ENCODE results near the gene IWS1. TPM values are rescaled to one million over a fixed set of nuclear protein-coding genes. Genes with fewer than 3 reads are reported as not detected.

The IWS1 gene
- total RNA-seq, 4 donors from 2014 or later = 8.5 to 47.4 (median 33.1) TPM

- H3K36me3 ChIP-seq = no peaks in the 10 kb centered on the region
- DNase-seq = no peak
- H3K4me3 ChIP-seq = no peak overlapping the region
- intact Hi-C loops (cut with DNase I; ENCODE audit: low total_unique reads) = loop anchor here (10.0 kb wide), 1 partner anchor 147 kb away; no protein-coding TSS in a partner anchor
- no peaks in the 10 kb centered on the region for H3K27me3 ChIP-seq
- no peaks in the 10 kb centered on the region for H3K9me3 ChIP-seq
- no peak overlapping the region for H3K27ac ChIP-seq
- H3K4me1 ChIP-seq = no peaks in the 10 kb centered on the region
- TF ChIP-seq POLR2A (IDR thresholded peaks at IDR 0.05) (no peak), CTCF (IDR thresholded peaks at IDR 0.05) (no peak)
These were observed 54.9 kb downstream of the IWS1 start for GRCh38 chr2:127471286-127471988.

- no peak overlapping the region for H3K27ac ChIP-seq
- no peak for DNase-seq
- H3K4me1 ChIP-seq = no peaks in the 10 kb centered on the region
- H3K9me3 ChIP-seq = no peaks in the 10 kb centered on the region
- TF ChIP-seq CTCF (IDR thresholded peaks at IDR 0.05) (no peak), POLR2A (IDR thresholded peaks at IDR 0.05) (no peak)
- H3K27me3 ChIP-seq = no peaks in the 10 kb centered on the region
- no peaks in the 10 kb centered on the region for H3K36me3 ChIP-seq
- intact Hi-C loops (cut with DNase I; ENCODE audit: low total_unique reads) = loop anchor here (10.0 kb wide), 1 partner anchor 145 kb away; no protein-coding TSS in a partner anchor
- no peak overlapping the region for H3K4me3 ChIP-seq
These were observed 56.3 kb downstream of the IWS1 start for GRCh38 chr2:127469974-127470373.

- no peak for DNase-seq
- TF ChIP-seq POLR2A (IDR thresholded peaks at IDR 0.05) = no peak
- TF ChIP-seq CTCF (IDR thresholded peaks at IDR 0.05) = no peak
- H3K4me1 ChIP-seq = no peaks in the 10 kb centered on the region
- intact Hi-C loops (cut with DNase I; ENCODE audit: low total_unique reads) = no loop called here
- H3K4me3 ChIP-seq = no peak overlapping the region
- no peaks in the 10 kb centered on the region for H3K27me3 ChIP-seq
- no peak overlapping the region for H3K27ac ChIP-seq
- no peaks in the 10 kb centered on the region for H3K9me3 ChIP-seq
- no peaks in the 10 kb centered on the region for H3K36me3 ChIP-seq
These were observed 57.2 kb downstream of the IWS1 start for GRCh38 chr2:127469051-127469450.

- H3K9me3 ChIP-seq = no peaks in the 10 kb centered on the region
- no peak for TF ChIP-seq POLR2A (IDR thresholded peaks at IDR 0.05)
- TF ChIP-seq CTCF (IDR thresholded peaks at IDR 0.05) = no peak
- H3K27me3 ChIP-seq = no peaks in the 10 kb centered on the region
- no peak for DNase-seq
- intact Hi-C loops (cut with DNase I; ENCODE audit: low total_unique reads) = no loop called here
- H3K4me3 ChIP-seq = no peak overlapping the region
- no peaks in the 10 kb centered on the region for H3K4me1 ChIP-seq
- H3K36me3 ChIP-seq = no peaks in the 10 kb centered on the region
- H3K27ac ChIP-seq = no peak overlapping the region
These were observed 61.0 kb downstream of the IWS1 start for GRCh38 chr2:127465258-127465657.

- Histone ChIP-seq H3K4me3 (no peak overlapping the region), H3K9me3 (no peaks in the 10 kb centered on the region), H3K27ac (no peak overlapping the region), H3K4me1 (no peaks in the 10 kb centered on the region), H3K27me3 (no peaks in the 10 kb centered on the region), H3K36me3 (no peaks in the 10 kb centered on the region)
- no peak for TF ChIP-seq CTCF (IDR thresholded peaks at IDR 0.05)
- no peak for TF ChIP-seq POLR2A (IDR thresholded peaks at IDR 0.05)
- DNase-seq = no peak
- intact Hi-C loops (cut with DNase I; ENCODE audit: low total_unique reads) = no loop called here
These were observed 61.6 kb downstream of the IWS1 start for GRCh38 chr2:127464470-127465257.

All from uterus (tissue), 4 donors.